ENCODE measurements around the gene NR3C2. TPM values are rescaled to one million over a fixed set of nuclear protein-coding genes. Genes with fewer than 3 reads are reported as not detected.

The NR3C2 gene
- total RNA-seq, 1 donor from 2014 or later = 0.54 TPM

GRCh38 chr4:148283665-148284064 lies 158.5 kb downstream of the NR3C2 start:
- Mint-ChIP-seq H3K27ac (ENCODE audit: unreplicated experiment) (no peak overlapping the region), H3K4me3 (ENCODE audit: unreplicated experiment) (no peak overlapping the region)
- no peak for DNase-seq (ENCODE audit: low spot score)

GRCh38 chr4:148278310-148278709 lies 163.9 kb downstream of the NR3C2 start:
- no peak overlapping the region for H3K4me3 Mint-ChIP-seq (ENCODE audit: unreplicated experiment)
- H3K9me3 Mint-ChIP-seq (ENCODE audit: unreplicated experiment) = no peaks in the 10 kb centered on the region
- DNase-seq (ENCODE audit: low spot score) = no peak
- H3K27me3 Mint-ChIP-seq (ENCODE audit: unreplicated experiment) = peaks cover 2% of the 10 kb centered on the region
- no peak for TF ChIP-seq CTCF (IDR thresholded peaks at IDR 0.05; ENCODE audit: unreplicated experiment)
- no peaks in the 10 kb centered on the region for H3K4me1 Mint-ChIP-seq (ENCODE audit: unreplicated experiment)
- H3K36me3 Mint-ChIP-seq (ENCODE audit: low read depth, unreplicated experiment) = no peaks in the 10 kb centered on the region
- no peak overlapping the region for H3K27ac Mint-ChIP-seq (ENCODE audit: unreplicated experiment)

More at GRCh38 chr4:148283665-148284064, 158.5 kb downstream of the NR3C2 start:
- TF ChIP-seq CTCF (IDR thresholded peaks at IDR 0.05; ENCODE audit: unreplicated experiment) = no peak
- Mint-ChIP-seq H3K27me3 (ENCODE audit: unreplicated experiment) (peaks cover 2% of the 10 kb centered on the region), H3K4me1 (ENCODE audit: unreplicated experiment) (no peaks in the 10 kb centered on the region), H3K9me3 (ENCODE audit: unreplicated experiment) (no peaks in the 10 kb centered on the region), H3K36me3 (ENCODE audit: low read depth, unreplicated experiment) (no peaks in the 10 kb centered on the region)

- H3K36me3 Mint-ChIP-seq (ENCODE audit: low read depth, unreplicated experiment) = no peaks in the 10 kb centered on the region
- H3K9me3 Mint-ChIP-seq (ENCODE audit: unreplicated experiment) = no peaks in the 10 kb centered on the region
- no peak for DNase-seq (ENCODE audit: low spot score)
- H3K4me1 Mint-ChIP-seq (ENCODE audit: unreplicated experiment) = peaks cover 9% of the 10 kb centered on the region
- H3K27ac Mint-ChIP-seq (ENCODE audit: unreplicated experiment) = no peak overlapping the region
- no peak overlapping the region for H3K4me3 Mint-ChIP-seq (ENCODE audit: unreplicated experiment)
- no peak for TF ChIP-seq CTCF (IDR thresholded peaks at IDR 0.05; ENCODE audit: unreplicated experiment)
- H3K27me3 Mint-ChIP-seq (ENCODE audit: unreplicated experiment) = no peaks in the 10 kb centered on the region
These were observed 166.9 kb downstream of the NR3C2 start for GRCh38 chr4:148275266-148275665.

- Mint-ChIP-seq H3K4me3 (ENCODE audit: unreplicated experiment) (no peak overlapping the region), H3K9me3 (ENCODE audit: unreplicated experiment) (no peaks in the 10 kb centered on the region), H3K36me3 (ENCODE audit: low read depth, unreplicated experiment) (no peaks in the 10 kb centered on the region), H3K4me1 (ENCODE audit: unreplicated experiment) (peaks cover 17% of the 10 kb centered on the region), H3K27ac (ENCODE audit: unreplicated experiment) (no peak overlapping the region), H3K27me3 (ENCODE audit: unreplicated experiment) (no peaks in the 10 kb centered on the region)
- TF ChIP-seq CTCF (IDR thresholded peaks at IDR 0.05; ENCODE audit: unreplicated experiment) = no peak
- no peak for DNase-seq (ENCODE audit: low spot score)
These were observed 168.7 kb downstream of the NR3C2 start for GRCh38 chr4:148273501-148273986.

- H3K36me3 Mint-ChIP-seq (ENCODE audit: low read depth, unreplicated experiment) = no peaks in the 10 kb centered on the region
- H3K4me1 Mint-ChIP-seq (ENCODE audit: unreplicated experiment) = peaks cover 17% of the 10 kb centered on the region
- no peak for DNase-seq (ENCODE audit: low spot score)
- no peaks in the 10 kb centered on the region for H3K27me3 Mint-ChIP-seq (ENCODE audit: unreplicated experiment)
- no peaks in the 10 kb centered on the region for H3K9me3 Mint-ChIP-seq (ENCODE audit: unreplicated experiment)
- no peak for TF ChIP-seq CTCF (IDR thresholded peaks at IDR 0.05; ENCODE audit: unreplicated experiment)
- peak overlapping the region; percentile 45 for H3K27ac Mint-ChIP-seq (ENCODE audit: unreplicated experiment)
- H3K4me3 Mint-ChIP-seq (ENCODE audit: unreplicated experiment) = no peak overlapping the region
These were observed 171.0 kb downstream of the NR3C2 start for GRCh38 chr4:148271166-148271565.
